ENCODE results near the gene GLRX5. TPM values are rescaled to one million over a fixed set of nuclear protein-coding genes. Genes with fewer than 3 reads are reported as not detected.

Gene GLRX5
- total RNA-seq, 1 donor from 2014 or later: 59.4 TPM

DNA sequence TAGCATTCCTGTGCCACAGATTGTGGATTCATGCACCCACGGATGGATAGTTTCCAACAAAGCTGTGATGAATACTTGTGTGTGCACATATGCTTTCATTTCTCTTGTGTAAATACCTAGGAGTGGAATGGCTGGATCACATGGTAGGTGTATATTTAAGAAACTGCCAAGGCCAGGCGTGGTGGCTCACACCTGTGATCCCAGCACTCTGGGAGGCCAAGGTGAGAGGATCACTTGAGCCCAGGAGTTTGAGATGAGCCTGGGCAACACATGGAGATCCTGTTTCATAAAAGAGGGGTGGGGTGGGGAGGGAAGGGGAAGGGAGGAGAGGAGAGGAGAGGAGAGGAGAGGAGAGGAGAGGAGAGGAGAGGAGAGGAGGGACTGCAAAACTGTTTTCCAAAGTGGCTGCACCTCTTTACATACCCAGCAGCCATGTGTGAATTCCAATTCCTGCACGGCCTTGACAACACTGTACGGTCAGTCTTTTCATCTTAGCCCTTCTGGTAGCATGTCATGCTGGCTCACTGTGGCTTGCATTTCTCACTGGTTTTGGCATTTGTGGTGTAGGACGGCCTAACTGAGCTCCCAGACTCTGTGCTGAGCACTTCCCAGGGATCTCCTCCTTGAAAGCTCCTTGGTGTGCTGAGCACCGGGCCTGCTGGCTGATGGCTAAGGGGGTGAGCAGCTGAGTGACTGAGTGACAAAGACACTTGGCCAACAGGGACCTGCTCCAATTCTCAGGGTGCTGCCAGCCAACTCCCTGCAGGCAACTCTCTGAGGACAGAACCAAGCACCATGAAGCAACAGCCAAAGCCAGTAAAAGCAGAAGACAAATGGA is 46.3 kb upstream of the GLRX5 start:
- no peaks in the 10 kb centered on the region for H3K4me1 Mint-ChIP-seq (ENCODE audit: unreplicated experiment)
- no peak for TF ChIP-seq CTCF (conservative IDR thresholded peaks at IDR 0.05)
- no peak for DNase-seq (ENCODE audit: extremely low spot score, unreplicated experiment)
- H3K27ac Mint-ChIP-seq: no peak overlapping the region
- H3K27me3 Mint-ChIP-seq: peaks cover 36% of the 10 kb centered on the region
- H3K4me3 Mint-ChIP-seq: no peak overlapping the region
- H3K9me3 Mint-ChIP-seq: peaks cover 7% of the 10 kb centered on the region
- H3K36me3 Mint-ChIP-seq: no peaks in the 10 kb centered on the region

- no peak for DNase-seq (ENCODE audit: extremely low spot score, unreplicated experiment)
- TF ChIP-seq CTCF (conservative IDR thresholded peaks at IDR 0.05): no peak
- H3K36me3 Mint-ChIP-seq: no peaks in the 10 kb centered on the region
- no peak overlapping the region for H3K27ac Mint-ChIP-seq
- H3K4me3 Mint-ChIP-seq: no peak overlapping the region
- peaks cover 35% of the 10 kb centered on the region for H3K27me3 Mint-ChIP-seq
- peaks cover 4% of the 10 kb centered on the region for H3K4me1 Mint-ChIP-seq (ENCODE audit: unreplicated experiment)
- H3K9me3 Mint-ChIP-seq: peaks cover 7% of the 10 kb centered on the region
Observed at GRCh38 chr14:95489214-95490137, 45.4 kb upstream of the GLRX5 start.

- DNase-seq (ENCODE audit: extremely low spot score, unreplicated experiment): no peak
- Mint-ChIP-seq H3K9me3 (peaks cover 7% of the 10 kb centered on the region), H3K4me1 (ENCODE audit: unreplicated experiment) (peaks cover 4% of the 10 kb centered on the region), H3K27ac (no peak overlapping the region), H3K27me3 (peaks cover 29% of the 10 kb centered on the region), H3K36me3 (no peaks in the 10 kb centered on the region), H3K4me3 (no peak overlapping the region)
- TF ChIP-seq CTCF (conservative IDR thresholded peaks at IDR 0.05): no peak
Observed at GRCh38 chr14:95490138-95490509, 44.7 kb upstream of the GLRX5 start.

DNA sequence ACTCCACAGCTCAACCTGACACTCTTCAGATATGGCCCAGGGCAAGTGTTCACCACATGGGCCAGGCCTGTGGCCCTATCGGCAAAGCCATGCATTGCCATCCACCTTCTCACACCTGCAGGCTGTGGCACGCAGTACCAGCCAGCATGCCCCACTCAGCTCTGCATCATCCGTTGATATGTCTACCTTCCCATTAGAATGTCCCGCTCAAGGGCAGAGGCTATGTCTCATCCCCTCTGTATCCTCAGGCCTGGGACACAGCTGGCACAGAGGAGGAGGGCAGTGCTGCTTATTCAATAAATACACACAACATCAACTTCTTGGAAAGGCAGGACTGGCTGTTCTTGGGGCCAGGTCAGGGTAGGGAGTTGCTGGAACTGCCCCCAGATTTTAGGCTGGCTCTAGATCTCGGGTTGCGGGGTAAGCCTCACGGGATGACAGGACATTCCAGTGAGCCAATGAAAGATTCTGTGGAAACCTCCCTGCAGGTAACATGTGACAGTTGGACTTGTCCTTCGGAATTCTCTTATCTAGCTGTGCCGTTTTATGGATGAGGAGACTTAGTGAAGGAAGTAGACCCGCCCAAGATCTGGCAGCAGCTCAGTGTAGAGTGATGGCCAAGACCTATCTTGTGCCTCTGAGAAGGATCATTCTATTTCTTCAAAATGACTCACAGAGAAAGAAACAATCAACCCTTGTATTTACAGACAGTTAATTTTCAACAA is 44.0 kb upstream of the GLRX5 start:
- Mint-ChIP-seq H3K9me3 (peaks cover 7% of the 10 kb centered on the region), H3K27ac (no peak overlapping the region), H3K4me3 (no peak overlapping the region), H3K27me3 (peaks cover 21% of the 10 kb centered on the region), H3K36me3 (no peaks in the 10 kb centered on the region), H3K4me1 (ENCODE audit: unreplicated experiment) (peaks cover 4% of the 10 kb centered on the region)
- DNase-seq (ENCODE audit: extremely low spot score, unreplicated experiment): no peak
- no peak for TF ChIP-seq CTCF (conservative IDR thresholded peaks at IDR 0.05)

DNA sequence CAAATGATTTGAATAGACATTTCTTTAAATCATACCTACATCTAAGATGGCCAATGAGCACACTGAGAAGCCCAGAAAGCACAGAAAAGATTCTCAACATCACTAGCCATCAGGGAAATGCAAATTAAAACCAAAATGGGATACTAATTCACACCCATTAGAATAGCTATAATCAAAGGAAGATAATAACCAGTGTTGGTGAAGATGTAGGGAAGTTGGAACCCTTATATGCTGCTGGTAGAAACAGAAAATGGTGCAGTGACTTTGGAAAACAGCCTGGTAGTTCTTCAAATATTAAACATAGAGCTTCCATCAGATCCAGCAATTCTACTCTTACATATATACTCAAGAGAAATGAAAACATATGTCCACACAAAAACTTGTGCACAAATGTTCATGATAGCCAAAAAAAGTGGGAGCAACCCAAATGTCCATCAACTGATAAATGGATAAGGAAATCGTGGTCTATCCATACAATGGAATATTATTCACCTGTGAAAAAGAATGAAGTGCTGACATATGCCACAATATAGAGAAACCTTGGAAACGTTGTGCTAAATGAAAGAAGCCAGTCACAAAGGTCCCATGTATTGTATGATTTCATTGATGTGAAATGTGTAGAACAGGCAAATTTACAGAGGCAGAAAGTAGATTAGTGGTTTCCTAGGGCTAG is 42.8 kb upstream of the GLRX5 start:
- peaks cover 13% of the 10 kb centered on the region for H3K27me3 Mint-ChIP-seq
- H3K36me3 Mint-ChIP-seq: no peaks in the 10 kb centered on the region
- no peak for DNase-seq (ENCODE audit: extremely low spot score, unreplicated experiment)
- no peak overlapping the region for H3K27ac Mint-ChIP-seq
- H3K9me3 Mint-ChIP-seq: peaks cover 7% of the 10 kb centered on the region
- TF ChIP-seq CTCF (conservative IDR thresholded peaks at IDR 0.05): no peak
- H3K4me3 Mint-ChIP-seq: no peak overlapping the region
- H3K4me1 Mint-ChIP-seq (ENCODE audit: unreplicated experiment): peaks cover 14% of the 10 kb centered on the region

All from type B pancreatic cell (in vitro differentiated cells).